GM21528 (cell line): ENCODE data around the gene AJAP1.

Experiments used
- ATAC-seq: cut with Tn5 transposase; IDR thresholded peaks from one replicate; pipeline ENCODE4 v1.9.1; 2021; ENCODE audit warnings: mild to moderate bottlenecking, moderate library complexity; ENCODE audit not compliant: unreplicated experiment, low FRiP score

AJAP1 gene

DNA sequence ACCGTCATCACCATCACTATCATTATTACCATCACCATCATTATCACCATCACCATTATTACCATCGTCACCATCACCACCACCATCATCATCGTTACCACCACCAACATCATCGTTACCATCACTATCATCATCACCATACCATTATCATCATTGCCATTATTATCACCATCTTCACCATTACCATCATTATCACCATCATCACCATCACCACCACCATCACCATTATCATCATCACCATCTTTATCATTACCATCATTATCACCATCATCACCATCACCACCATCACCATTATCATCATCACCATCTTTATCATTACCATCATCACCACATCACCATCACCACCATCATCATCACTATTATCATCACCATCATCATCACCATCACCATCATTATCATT, 112.9 kb downstream of the AJAP1 start:
- ATAC-seq, result no peak

DNA sequence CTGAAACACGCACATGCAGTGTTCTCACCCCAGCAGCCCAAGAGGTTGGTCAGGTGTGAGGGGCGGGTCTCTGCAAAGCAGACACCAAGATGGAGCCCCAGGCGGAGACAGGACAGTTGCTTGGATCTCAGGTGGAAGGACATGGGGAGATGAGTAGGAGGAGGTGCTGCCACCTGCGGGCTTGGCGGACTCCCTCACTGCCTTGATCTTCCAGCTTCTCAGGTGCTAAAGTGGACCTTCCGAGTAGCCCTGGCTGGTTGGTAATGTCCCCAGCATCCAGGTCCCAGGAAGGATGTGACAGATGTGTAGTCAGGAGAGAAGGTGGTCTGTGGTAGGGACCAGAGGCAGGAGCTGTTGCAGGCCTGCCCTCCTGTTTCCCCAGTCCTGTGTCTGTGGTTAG, 114.1 kb downstream of the AJAP1 start:
- no peak for ATAC-seq

GRCh38 chr1:4769516-4770280, 115.3 kb downstream of the AJAP1 start:
- no peak for ATAC-seq

DNA sequence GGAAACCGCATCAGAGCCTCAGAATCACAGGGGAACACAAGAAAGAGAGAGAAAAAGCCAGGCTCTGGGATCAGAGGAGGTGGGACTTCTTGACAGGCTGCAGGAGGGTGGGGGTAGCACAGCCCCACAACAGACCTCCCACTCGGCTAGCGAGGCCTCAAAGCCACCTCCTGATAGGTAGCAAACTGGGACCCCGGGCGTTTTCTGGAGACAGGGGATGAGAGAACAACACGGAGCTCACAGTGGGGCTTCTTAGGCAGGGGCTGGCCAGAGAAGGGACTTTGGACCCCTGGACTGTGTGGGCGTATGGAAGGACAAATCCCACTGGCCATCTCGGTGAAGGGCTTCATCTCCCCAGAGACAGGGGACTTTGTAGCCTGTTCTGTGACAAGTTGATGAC, 116.3 kb downstream of the AJAP1 start:
- ATAC-seq, result no peak

GRCh38 chr1:4771267-4771666, 116.9 kb downstream of the AJAP1 start:
- no peak for ATAC-seq

GRCh38 chr1:4771721-4772120, 117.3 kb downstream of the AJAP1 start:
- no peak for ATAC-seq

DNA sequence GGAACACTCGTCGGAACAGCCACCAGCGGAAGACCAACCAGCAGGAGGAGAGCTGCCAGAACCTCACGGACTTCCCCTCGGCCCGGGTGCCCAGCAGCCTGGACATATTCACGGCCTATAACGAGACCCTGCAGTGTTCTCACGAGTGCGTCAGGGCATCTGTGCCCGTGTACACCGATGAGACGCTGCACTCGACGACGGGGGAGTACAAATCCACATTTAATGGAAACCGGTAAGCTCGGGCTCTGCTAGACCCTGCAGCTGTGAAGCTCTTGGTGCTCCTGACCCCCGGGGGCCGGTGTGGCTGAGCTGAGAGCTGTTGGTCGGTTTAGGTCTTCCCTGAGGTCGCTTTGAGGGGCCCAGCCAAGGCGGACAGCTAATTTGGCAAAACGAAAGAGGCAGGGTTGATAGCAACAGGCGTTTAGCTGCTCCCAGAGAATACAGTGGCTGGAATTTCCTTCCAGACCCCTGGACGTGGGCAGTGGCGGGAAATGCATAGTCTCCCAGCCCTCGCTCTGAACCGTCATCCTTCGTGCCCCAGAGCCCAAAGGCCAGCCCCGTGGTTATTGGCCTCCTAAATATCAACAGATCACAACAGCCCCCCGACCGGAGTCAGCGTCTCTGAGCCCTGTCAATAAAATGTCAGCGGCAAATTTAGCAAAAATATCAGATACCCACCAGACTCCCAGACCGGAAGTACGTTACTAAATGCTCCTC, 118.0 kb downstream of the AJAP1 start:
- ATAC-seq, result no peak

DNA sequence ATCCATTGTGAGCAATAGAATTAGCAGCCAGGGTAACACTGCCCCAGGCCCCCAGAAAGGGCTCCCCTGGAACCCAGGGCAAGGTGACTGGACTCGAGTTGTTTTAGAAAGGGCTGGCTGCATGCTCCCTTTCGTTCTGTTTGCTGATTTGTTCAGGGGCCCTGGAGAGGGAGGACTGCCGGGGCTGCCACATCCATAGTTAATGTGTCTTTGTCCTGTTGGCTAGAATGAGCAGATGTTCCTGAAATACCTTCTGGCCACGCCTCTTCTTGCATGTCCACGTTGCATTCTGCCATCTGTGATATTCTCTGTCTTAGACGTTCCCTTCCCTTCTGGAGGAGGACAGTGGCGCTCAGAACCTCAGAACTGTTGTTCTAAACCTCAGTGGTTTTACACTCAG, 118.8 kb downstream of the AJAP1 start:
- ATAC-seq, result no peak

GRCh38 chr1:4775506-4775905, 121.1 kb downstream of the AJAP1 start:
- ATAC-seq, result no peak

- ATAC-seq, result no peak
These were observed 123.6 kb downstream of the AJAP1 start for GRCh38 chr1:4778056-4778455.

DNA sequence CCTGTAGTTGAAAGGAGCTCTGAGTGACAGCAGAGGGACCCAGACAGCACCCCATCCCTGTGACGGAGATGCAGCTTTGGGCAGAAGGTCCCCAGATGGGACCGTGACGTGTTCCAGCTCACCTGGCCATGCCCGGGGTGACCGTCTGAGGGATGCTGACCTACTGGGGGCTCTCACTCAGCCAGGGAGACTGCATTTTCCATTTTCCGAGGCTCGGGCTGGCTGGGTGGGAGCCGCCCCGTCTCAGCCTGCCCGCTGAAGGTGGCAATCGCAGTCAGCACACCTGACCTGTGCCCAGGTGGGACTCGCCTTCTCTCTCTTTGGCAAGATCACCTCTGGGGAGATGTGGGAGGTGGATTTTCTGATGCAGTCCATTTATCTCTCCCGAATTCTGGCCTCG, 127.2 kb downstream of the AJAP1 start:
- no peak for ATAC-seq

GRCh38 chr1:4784761-4785160, 130.4 kb downstream of the AJAP1 start:
- ATAC-seq, result no peak

- ATAC-seq, result no peak
These were observed 131.6 kb downstream of the AJAP1 start for GRCh38 chr1:4786055-4786454.

- no peak for ATAC-seq
These were observed 133.1 kb downstream of the AJAP1 start for GRCh38 chr1:4787551-4787950.

DNA sequence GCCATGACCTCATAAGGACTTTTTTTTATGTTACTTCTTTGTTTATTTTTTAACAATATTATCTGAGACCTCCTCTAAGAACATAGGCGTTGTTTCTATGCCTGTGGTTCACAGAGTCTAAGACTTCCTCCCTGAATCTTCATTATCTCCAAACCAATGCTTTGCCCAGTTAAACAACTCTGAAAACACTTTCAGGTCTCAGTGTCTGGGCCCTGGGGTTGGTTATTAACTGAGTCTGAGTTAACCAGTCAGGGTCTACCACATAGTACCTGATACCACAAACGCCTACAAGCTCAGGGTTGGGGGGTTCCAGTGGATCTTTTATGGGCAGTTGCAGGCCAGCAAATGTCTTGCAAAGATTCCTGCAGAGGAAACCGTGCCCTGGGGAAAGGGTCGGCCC, 138.2 kb downstream of the AJAP1 start:
- no peak for ATAC-seq

DNA sequence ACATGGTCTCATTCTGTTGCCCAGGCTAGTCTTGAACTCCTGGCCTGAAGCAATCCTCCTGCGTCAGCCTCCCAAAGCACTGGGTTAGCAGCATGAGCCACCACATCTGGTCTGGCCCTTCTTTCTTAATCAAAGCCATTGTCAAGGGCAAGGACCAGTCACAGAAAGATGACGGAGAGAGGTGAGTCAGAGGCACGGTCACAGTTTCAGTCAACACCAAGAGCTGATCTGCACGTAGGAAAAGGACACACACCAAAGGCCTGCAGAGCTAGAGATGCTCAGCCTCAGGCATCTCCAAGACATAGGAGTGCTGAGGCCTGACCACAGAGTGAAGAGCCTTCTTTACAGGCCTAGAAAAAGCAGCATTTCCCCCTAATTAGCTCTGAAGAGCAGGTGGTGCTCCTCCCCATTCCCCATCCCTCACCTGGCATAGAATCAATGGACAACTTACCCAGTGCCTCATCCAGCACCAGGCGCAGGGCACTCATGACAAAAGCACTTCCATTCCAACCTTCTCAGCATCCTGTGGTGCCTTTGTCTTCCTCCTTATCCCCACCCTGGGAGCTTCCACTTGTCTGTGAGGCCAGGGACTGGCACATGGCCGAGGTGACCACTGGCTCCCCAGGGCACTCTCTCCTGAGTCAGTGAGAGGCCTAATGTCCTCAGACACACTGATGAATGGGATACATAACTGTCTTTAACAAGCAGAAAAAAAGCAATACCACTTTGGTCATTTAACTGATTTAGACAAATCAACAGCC, 139.8 kb downstream of the AJAP1 start:
- ATAC-seq, result no peak

DNA sequence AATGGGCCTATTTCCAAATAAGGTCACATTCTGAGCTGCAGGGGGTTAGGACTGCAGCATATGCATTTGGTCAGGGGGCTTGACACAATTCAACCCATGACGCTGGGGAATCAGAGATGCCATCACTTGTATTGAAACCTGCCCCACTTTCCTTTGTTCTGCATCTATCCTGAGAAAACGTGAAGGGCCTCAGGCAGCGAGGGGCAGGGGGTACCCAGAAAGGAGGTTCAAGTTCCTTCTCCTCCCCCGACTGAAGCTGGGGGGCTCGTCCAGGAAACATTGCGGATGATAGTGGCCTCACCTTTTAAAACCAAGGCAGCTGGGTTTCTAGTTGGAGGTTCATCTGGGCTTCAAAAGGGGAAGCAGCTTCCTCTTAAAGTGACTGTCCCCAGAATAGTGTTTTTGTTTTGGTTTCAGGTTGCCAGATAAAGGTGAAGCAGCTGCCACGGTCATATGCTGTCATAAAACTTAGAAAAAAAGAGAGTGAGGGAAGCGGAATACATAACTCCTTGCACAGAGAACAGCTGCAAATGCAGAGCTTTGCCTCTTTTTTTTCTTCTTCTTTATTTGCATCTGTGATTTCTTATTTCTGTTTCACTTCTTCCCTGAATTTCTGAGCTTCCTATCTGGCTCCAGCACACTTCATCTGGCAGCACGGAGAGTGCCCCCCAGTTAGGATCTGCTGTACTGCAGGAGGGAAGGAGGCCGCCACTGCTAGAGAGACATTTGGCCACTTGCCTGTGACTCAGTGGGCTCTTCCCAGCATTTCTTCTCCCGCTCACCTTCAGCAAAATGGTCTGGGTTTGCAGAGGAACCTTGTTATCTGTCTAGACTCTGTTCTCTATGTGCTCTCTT, 142.0 kb downstream of the AJAP1 start:
- ATAC-seq, result peak; percentile 81

DNA sequence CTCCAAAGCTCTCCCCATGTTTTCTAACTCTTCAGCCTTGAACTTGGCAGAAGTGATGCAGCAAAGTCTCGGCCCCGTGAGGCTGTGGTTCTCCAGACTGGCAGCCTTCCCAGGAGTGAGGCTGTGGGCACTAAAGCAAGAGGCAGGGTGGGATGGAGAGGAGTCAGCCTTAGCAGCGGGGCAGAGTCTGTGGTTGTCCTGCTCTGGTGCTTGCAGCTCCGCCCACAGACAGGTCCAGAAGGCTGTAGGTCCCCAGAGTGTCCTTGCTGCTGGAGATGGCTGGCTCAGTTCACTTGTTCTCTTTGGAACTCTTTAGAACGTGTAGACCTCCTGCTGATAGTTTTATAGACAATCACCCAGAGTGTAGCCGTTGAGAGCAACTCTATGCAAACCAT, 142.6 kb downstream of the AJAP1 start:
- ATAC-seq, result peak; percentile 33

- no peak for ATAC-seq
These were observed 143.0 kb downstream of the AJAP1 start for GRCh38 chr1:4797429-4797828.

DNA sequence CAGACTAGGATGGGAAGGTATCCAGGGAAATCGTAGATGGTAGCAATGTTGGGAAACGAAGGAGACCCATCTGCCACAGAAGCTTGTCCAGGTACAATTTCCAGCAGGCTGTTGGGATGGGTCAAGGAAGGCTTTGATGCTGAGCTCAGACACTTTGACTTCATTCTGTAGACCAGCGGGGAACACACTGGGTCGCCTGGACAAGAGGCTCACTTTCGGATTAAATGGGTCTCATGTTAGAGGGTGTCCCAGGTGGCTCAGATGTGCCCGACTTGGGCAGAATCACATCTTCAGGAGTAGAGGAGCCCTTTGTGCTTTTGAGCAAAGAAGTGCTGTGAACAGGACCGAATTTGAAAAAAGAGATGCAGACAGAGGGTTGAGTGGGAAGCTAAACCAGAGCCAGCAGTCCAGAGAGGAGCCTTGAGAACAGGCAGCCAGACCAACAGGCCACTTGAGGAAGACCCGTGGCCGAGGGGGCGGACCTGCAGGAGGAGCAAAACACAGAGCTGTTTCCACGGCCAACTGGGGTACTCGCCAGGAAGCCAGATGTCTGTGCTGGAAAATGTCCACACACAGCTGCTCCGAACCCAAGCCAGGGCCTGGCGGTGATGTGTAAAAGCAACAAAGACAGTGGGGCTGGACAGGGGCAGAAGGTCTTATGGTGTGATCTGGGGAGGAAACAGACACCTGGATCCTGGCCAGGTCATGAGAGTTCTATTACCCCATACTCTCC, 146.9 kb downstream of the AJAP1 start:
- no peak for ATAC-seq
